UCSD-AML1 (cell line): ENCODE measurements around the gene ENDOV.
A peak's percentile ranks its signal among the peaks of the same experiment; 100 is the strongest.

ENCODE experiments used
- DNase-seq: peaks from one replicate; lab custom pipeline; 2025; ENCODE audit not compliant: unreplicated experiment; lab: John Stamatoyannopoulos, UW

ENDOV gene

GRCh38 chr17:80415626-80416137 lies 715 bp downstream of the ENDOV start:
- DNase-seq = no peak

GRCh38 chr17:80416260-80416939 lies 1.4 kb downstream of the ENDOV start:
- DNase-seq = no peak

GRCh38 chr17:80416940-80417293 lies 1.9 kb downstream of the ENDOV start:
- DNase-seq = no peak

- no peak for DNase-seq
Observed at GRCh38 chr17:80418589-80418988, 3.6 kb downstream of the ENDOV start.

GRCh38 chr17:80419255-80419654 lies 4.3 kb downstream of the ENDOV start:
- no peak for DNase-seq

- no peak for DNase-seq
Observed at GRCh38 chr17:80421381-80422090, 6.6 kb downstream of the ENDOV start.

- DNase-seq = no peak
Observed at GRCh38 chr17:80422276-80422675, 7.3 kb downstream of the ENDOV start.

- no peak for DNase-seq
Observed at GRCh38 chr17:80422981-80423380, 8.0 kb downstream of the ENDOV start.

- no peak for DNase-seq
Observed at GRCh38 chr17:80423536-80424225, 8.7 kb downstream of the ENDOV start.

GRCh38 chr17:80424261-80424660 lies 9.3 kb downstream of the ENDOV start:
- no peak for DNase-seq

- no peak for DNase-seq
Observed at GRCh38 chr17:80424878-80425765, 10.2 kb downstream of the ENDOV start.

GRCh38 chr17:80425835-80426426 lies 11.0 kb downstream of the ENDOV start:
- no peak for DNase-seq

GRCh38 chr17:80426671-80427326 lies 11.8 kb downstream of the ENDOV start:
- peak; percentile 77 for DNase-seq

GRCh38 chr17:80427366-80428282 lies 12.7 kb downstream of the ENDOV start:
- DNase-seq = no peak

- DNase-seq = no peak
Observed at GRCh38 chr17:80428363-80428762, 13.4 kb downstream of the ENDOV start.

GRCh38 chr17:80428796-80429195 lies 13.8 kb downstream of the ENDOV start:
- no peak for DNase-seq

GRCh38 chr17:80429356-80430275 lies 14.6 kb downstream of the ENDOV start:
- no peak for DNase-seq
